Adrenal gland (tissue), 12 donors: ENCODE measurements around the gene CC2D2A. TPM values are rescaled to one million over a fixed set of nuclear protein-coding genes. Genes with fewer than 3 reads are reported as not detected.
"Not testable (repeated sequence)": the region's sequence is repeated elsewhere in the genome, so short reads cannot be mapped to it uniquely, and the experiment has no call there.

ENCODE experiments used
- DNase-seq, 7 donors: peaks; one replicate each; pipeline ENCODE4 v3.0.0-alpha.2; 2019 to 2020
- H3K27ac ChIP-seq, 5 donors: fragments of 200-600 bp; sonication (generic) in 4 of 5; 1 replicate in 3 of 5; 2 replicates in 2 of 5; pipeline versions ENCODE4 v1.5.1 to v1.8.0; 2016 to 2020; ENCODE audit warnings: mild to moderate bottlenecking in 1 of 5
- H3K27me3 ChIP-seq: fragments of 200-600 bp; 2 replicates; pipeline ENCODE4 v1.8.0; 2021
- H3K36me3 ChIP-seq, 2 donors: fragments of 200-600 bp; replicated peaks in 1 of 2; 1 replicate in 1 of 2; 2 replicates in 1 of 2; pipeline versions ENCODE4 v1.5.1 to v1.8.0; 2018 to 2022
- H3K4me1 ChIP-seq, 2 donors: fragments of 200-600 bp; replicated peaks in 1 of 2; 1 replicate in 1 of 2; 2 replicates in 1 of 2; pipeline versions ENCODE4 v1.5.1 to v1.8.0; 2018 to 2021
- H3K4me3 ChIP-seq, 4 donors: fragments of 200-600 bp; sonication (generic) in 3 of 4; one replicate each; pipeline ENCODE4 v1.5.1; 2016 to 2018
- H3K9me3 ChIP-seq, 3 donors: fragments of 200-600 bp; sonication (generic) in 1 of 3; replicated peaks in 1 of 3; 1 replicate in 2 of 3; 2 replicates in 1 of 3; pipeline versions ENCODE4 v1.5.1 to v1.8.0; 2016 to 2021
- CTCF ChIP-seq, 6 experiments: fragments of 450-650 bp in 4 of 6; fragments of 200-600 bp in 2 of 6; sonication (generic) in 1 of 6; IDR thresholded peaks; 1 replicate in 5 of 6; 2 replicates in 1 of 6; pipeline versions ENCODE4 v1.5.1 to v1.8.0; 2016 to 2021; ENCODE audit warnings: antibody characterized with exemption in 6 of 6, mild to moderate bottlenecking in 2 of 6, moderate library complexity in 1 of 6
- POLR2A ChIP-seq, 2 donors: fragments of 450-650 bp; IDR thresholded peaks; one replicate each; pipeline ENCODE4 v1.6.1; 2017; ENCODE audit warnings: antibody characterized with exemption in 2 of 2, mild to moderate bottlenecking in 2 of 2, moderate library complexity in 1 of 2
- whole genome bisulfite sequencing, 4 donors: extraction: QIAGEN DNeasy Blood & Tissue Kit in 2 of 4; methylation state at CpG; one replicate each; pipeline versions ENCODE4 v1.1.5 to v1.1.7; 2013 to 2017; 5-methylcytosine and 5-hydroxymethylcytosine counted together
- intact Hi-C, 2 donors: fragments of 100-400 bp; cut with DNase I; formaldehyde crosslinking; loops; one replicate each; pipeline versions ENCODE4 v1.14.1 to v1.15.0; 2022 to 2023
- polyA plus RNA-seq, 3 donors: library from polyadenylated mRNA; stranded (reverse); fragments of 200-250 nt in 2 of 3; fragments of 350-450 nt in 1 of 3; fragmentation: Illumina TruSeq in 1 of 3; extraction: RNeasy Lipid Tissue Mini Kit (QIAGEN cat#74804) in 1 of 3; gene quantifications; one replicate each; pipeline ENCODE4 v1.2.3, GENCODE V29; 2013 to 2014
- total RNA-seq, 9 donors: library from RNA; depleted of rRNA in 4 of 9; stranded (reverse); fragments of >200 nt in 4 of 9; fragments of 120-200 nt in 1 of 9; fragmentation: NEBNext Ultra II Directional in 1 of 9; extraction: Animal tissue kit (Norgen Biotek cat#: 25700) in 1 of 9; gene quantifications; one replicate each; pipeline versions ENCODE4 v1.1.0 to v1.2.4, GENCODE V29; 2013 to 2023
- donor health status: healthy with polysubstance abuse.
- donor health status: Bipolar disorder and iron deficiency.
- donor health status: DM: yes; HTN: yes; CAD: no.
- donor health status: DM: no; HTN: no; CAD: no.
- donor health status: DM: no; HTN: no; CAD: no.
- donor health status: DM: yes; HTN: yes; CAD: no.

The CC2D2A gene
- total and polyA plus RNA-seq, 12 donors: 14.4 to 52.3 (median 20.9) TPM

GRCh38 chr4:15510961-15511360 lies 41.3 kb downstream of the CC2D2A start:
- 94 to 98% (median 95%) methylated on average over 6 of the region's 6 CpGs for WGBS, 4 donors
- peaks cover 0 to 5% of the 10 kb centered on the region in 2 donors for H3K36me3 ChIP-seq

GRCh38 chr4:15513545-15513944 lies 43.9 kb downstream of the CC2D2A start:
- intact Hi-C loops: no loop called here
- peaks cover 0 to 9% of the 10 kb centered on the region in 2 donors for H3K36me3 ChIP-seq

More at GRCh38 chr4:15510961-15511360, 41.3 kb downstream of the CC2D2A start:
- no peak overlapping the region for H3K27ac ChIP-seq
- no peaks in the 10 kb centered on the region for H3K9me3 ChIP-seq
- H3K4me1 ChIP-seq: no peaks in the 10 kb centered on the region
- intact Hi-C loops: no loop called here
- no peaks in the 10 kb centered on the region for H3K27me3 ChIP-seq
- TF ChIP-seq POLR2A (IDR thresholded peaks at IDR 0.05) (no peak), CTCF (IDR thresholded peaks at IDR 0.05) (no peak)
- no peak for DNase-seq
- no peak overlapping the region for H3K4me3 ChIP-seq

GRCh38 chr4:15515106-15515505 lies 45.4 kb downstream of the CC2D2A start:
- no peak for DNase-seq
- H3K9me3 ChIP-seq: no peaks in the 10 kb centered on the region
- peaks cover 0 to 9% of the 10 kb centered on the region in 2 donors for H3K36me3 ChIP-seq
- no peak overlapping the region for H3K27ac ChIP-seq
- intact Hi-C loops: no loop called here
- no peak for TF ChIP-seq POLR2A (IDR thresholded peaks at IDR 0.05)
- TF ChIP-seq CTCF (IDR thresholded peaks at IDR 0.05): no peak
- no peaks in the 10 kb centered on the region for H3K4me1 ChIP-seq
- no peak overlapping the region for H3K4me3 ChIP-seq
- H3K27me3 ChIP-seq: no peaks in the 10 kb centered on the region
- 86 to 95% (median 91%) methylated on average over 4 of the region's 4 CpGs for WGBS, 4 donors

More at GRCh38 chr4:15513545-15513944, 43.9 kb downstream of the CC2D2A start:
- WGBS, 4 donors: 80 to 88% (median 85%) methylated on average over 3 of the region's 3 CpGs
- Histone ChIP-seq H3K4me1 (no peaks in the 10 kb centered on the region), H3K4me3 (no peak overlapping the region), H3K27ac (no peak overlapping the region), H3K27me3 (no peaks in the 10 kb centered on the region), H3K9me3 (no peaks in the 10 kb centered on the region)
- TF ChIP-seq CTCF (IDR thresholded peaks at IDR 0.05) (no peak), POLR2A (IDR thresholded peaks at IDR 0.05) (no peak)
- DNase-seq: no peak

- 90 to 96% (median 92%) methylated on average over 3 of the region's 3 CpGs for WGBS, 4 donors
- TF ChIP-seq CTCF (IDR thresholded peaks at IDR 0.05) (no peak), POLR2A (IDR thresholded peaks at IDR 0.05) (no peak)
Observed at GRCh38 chr4:15516494-15516893, 46.8 kb downstream of the CC2D2A start.

GRCh38 chr4:15517681-15518080 lies 48.0 kb downstream of the CC2D2A start:
- H3K36me3 ChIP-seq: not testable (repeated sequence)

More at GRCh38 chr4:15516494-15516893, 46.8 kb downstream of the CC2D2A start:
- H3K4me1 ChIP-seq: no peaks in the 10 kb centered on the region
- no peaks in the 10 kb centered on the region for H3K9me3 ChIP-seq
- intact Hi-C loops: no loop called here
- H3K27me3 ChIP-seq: no peaks in the 10 kb centered on the region
- H3K27ac ChIP-seq: no peak overlapping the region
- H3K36me3 ChIP-seq: peaks cover 0 to 4% of the 10 kb centered on the region in 2 donors
- H3K4me3 ChIP-seq: no peak overlapping the region
- no peak for DNase-seq

More at GRCh38 chr4:15517681-15518080, 48.0 kb downstream of the CC2D2A start:
- 93 to 99% (median 97%) methylated on average over 4 of the region's 4 CpGs for WGBS, 4 donors
- H3K27me3 ChIP-seq, H3K4me3 ChIP-seq, DNase-seq, H3K4me1 ChIP-seq, intact Hi-C loops, H3K27ac ChIP-seq, H3K9me3 ChIP-seq: not testable (repeated sequence)
